A549 (cell line): ENCODE measurements around the gene MANF. TPM values are rescaled to one million over a fixed set of nuclear protein-coding genes. Genes with fewer than 3 reads are reported as not detected.

Source experiments
- ATAC-seq, 2 experiments: fragments of 200-7000 bp in 1 of 2; fragments of >200 bp in 1 of 2; cut with Nextera tagmentation in 1 of 2; cut with Tn5 transposase in 1 of 2; 3 replicates each; pipeline versions ENCODE4 v1.8.0 to v1.9.1; 2018 to 2020; ENCODE audit warnings: mild to moderate bottlenecking in 1 of 2, moderate library complexity in 1 of 2
- CTCF ChIA-PET: fragments of 300-600 bp; sonication (Branson Sonifier 250); formaldehyde crosslinking; extraction: SDS; loops from one replicate; lab custom pipeline; 2021; ENCODE audit warnings: antibody characterized with exemption, inconsistent platforms; lab: Yijun Ruan, JAX
- POLR2A ChIA-PET: fragments of 350-600 bp; formaldehyde crosslinking; extraction: SDS; loops from one replicate; lab custom pipeline; 2021; ENCODE audit warnings: antibody characterized with exemption, inconsistent platforms; lab: Yijun Ruan, JAX
- DNase-seq, 2 experiments: peaks; one replicate each; pipeline versions ENCODE4 v3.0.0 to v3.0.0-alpha.2; 2011 to 2016; ENCODE audit warnings: low read depth in 1 of 2, low spot score in 1 of 2
- FAIRE-seq: peaks from 2 replicates; lab custom pipeline; 2011; peaks lifted over from hg19 to GRCh38; lab: Jason Lieb, UNC
- H3K27ac ChIP-seq, 2 experiments: fragments of >200 bp; sonication (Bioruptor Twin); formaldehyde crosslinking; 3 replicates each; pipeline ENCODE4 v1.5.1; 2016 to 2017
- H3K4me1 ChIP-seq: fragments of >200 bp; sonication (Bioruptor Twin); formaldehyde crosslinking; 3 replicates; pipeline ENCODE4 v1.6.1; 2016
- H3K4me2 ChIP-seq: fragments of >200 bp; sonication (Bioruptor Twin); formaldehyde crosslinking; 3 replicates; pipeline ENCODE4 v1.6.1; 2016
- H3K4me3 ChIP-seq: fragments of >200 bp; sonication (Bioruptor Twin); formaldehyde crosslinking; 3 replicates; pipeline ENCODE4 v1.5.1; 2016
- H3K9me3 ChIP-seq: fragments of >200 bp; sonication (Bioruptor Twin); formaldehyde crosslinking; 3 replicates; pipeline ENCODE4 v1.6.1; 2016
- BHLHE40 ChIP-seq: IDR thresholded peaks from 2 replicates; pipeline ENCODE4 v1.6.1; 2012; ENCODE audit warnings: low read depth, low read length, inconsistent platforms
- CBX2 ChIP-seq: fragments of 200-600 bp; sonication (generic); IDR thresholded peaks from 2 replicates; pipeline ENCODE4 v1.6.1; 2016; ENCODE audit warnings: low read depth, mild to moderate bottlenecking, borderline replicate concordance
- CEBPB ChIP-seq, 2 experiments: fragments of >200 bp in 1 of 2; sonication (Bioruptor Twin) in 1 of 2; formaldehyde crosslinking in 1 of 2; IDR thresholded peaks; 2 replicates each; pipeline ENCODE4 v1.6.1; 2012 to 2016
- CHD2 ChIP-seq: fragments of 150-350 bp; IDR thresholded peaks from 2 replicates; pipeline ENCODE4 v1.6.1; 2014; ENCODE audit warnings: low read length; ENCODE audit not compliant: partially characterized antibody
- EP300 ChIP-seq, 2 experiments: fragments of >200 bp; sonication (Bioruptor Twin); formaldehyde crosslinking; IDR thresholded peaks; 2 replicates in 1 of 2; 3 replicates in 1 of 2; pipeline ENCODE4 v1.6.1; 2016 to 2017
- ESRRA ChIP-seq: fragments of 150-350 bp; IDR thresholded peaks from 2 replicates; pipeline ENCODE4 v1.6.1; 2014; ENCODE audit warnings: mild to moderate bottlenecking, low read length, borderline replicate concordance
- FOSL2 ChIP-seq, 2 experiments: fragments of 450-650 bp in 1 of 2; fragments of >200 bp in 1 of 2; sonication (Bioruptor Twin) in 1 of 2; formaldehyde crosslinking; IDR thresholded peaks; 2 replicates each; pipeline versions ENCODE4 v1.5.0 to v1.6.1; 2016 to 2020; ENCODE audit warnings: mild to moderate bottlenecking in 1 of 2, moderate library complexity in 1 of 2
- GATA3 ChIP-seq: IDR thresholded peaks from 2 replicates; pipeline ENCODE4 v1.6.1; 2012; ENCODE audit warnings: borderline replicate concordance
- HDAC2 ChIP-seq: fragments of 200-600 bp; sonication (generic); IDR thresholded peaks from 2 replicates; pipeline ENCODE4 v1.6.1; 2016
- HMGXB4 ChIP-seq: fragments of 250-450 bp; sonication (Bioruptor Pico); IDR thresholded peaks from 2 replicates; pipeline ENCODE4 v1.5.0; 2021; ENCODE audit warnings: mild to moderate bottlenecking, moderate library complexity, borderline replicate concordance
- HOXB13 ChIP-seq: fragments of 250-450 bp; sonication (Bioruptor Pico); IDR thresholded peaks from 2 replicates; pipeline ENCODE4 v1.5.0; 2020; ENCODE audit warnings: low read depth, mild to moderate bottlenecking, moderate library complexity
- JUN ChIP-seq, 2 experiments: fragments of >200 bp; sonication (Bioruptor Twin); formaldehyde crosslinking; IDR thresholded peaks; 2 replicates in 1 of 2; 3 replicates in 1 of 2; pipeline ENCODE4 v1.6.1; 2016 to 2017
- MAFK ChIP-seq: fragments of 450-650 bp; IDR thresholded peaks from 2 replicates; pipeline ENCODE4 v1.6.1; 2014; ENCODE audit not compliant: partially characterized antibody
- MAZ ChIP-seq: fragments of 150-350 bp; IDR thresholded peaks from 2 replicates; pipeline ENCODE4 v1.6.1; 2014; ENCODE audit warnings: antibody characterized with exemption, low read depth, low read length, borderline replicate concordance
- NFE2L2 ChIP-seq: fragments of 150-350 bp; conservative IDR thresholded peaks from 2 replicates; pipeline ENCODE4 v1.6.1; 2014; ENCODE audit warnings: low read length
- NPAS2 ChIP-seq: fragments of 250-450 bp; sonication (Bioruptor Pico); IDR thresholded peaks from 2 replicates; pipeline ENCODE4 v1.8.0; 2022; ENCODE audit warnings: mild to moderate bottlenecking, moderate library complexity, borderline replicate concordance
- NR3C1 ChIP-seq: fragments of >200 bp; sonication (Bioruptor Twin); formaldehyde crosslinking; IDR thresholded peaks from 3 replicates; pipeline ENCODE4 v1.6.1; 2017
- POLR2A ChIP-seq: IDR thresholded peaks from 2 replicates; pipeline ENCODE4 v1.6.1; 2012; ENCODE audit warnings: mild to moderate bottlenecking, low read length
- RARB ChIP-seq: fragments of 250-450 bp; sonication (Bioruptor Pico); IDR thresholded peaks from 2 replicates; pipeline ENCODE4 v1.8.0; 2021; ENCODE audit warnings: mild to moderate bottlenecking, moderate library complexity
- RCOR1 ChIP-seq: fragments of 150-350 bp; IDR thresholded peaks from 2 replicates; pipeline ENCODE4 v1.6.1; 2014; ENCODE audit warnings: antibody characterized with exemption, low read length, low read depth
- RFX5 ChIP-seq: fragments of 450-650 bp; IDR thresholded peaks from 2 replicates; pipeline ENCODE4 v1.7.1; 2014; ENCODE audit warnings: antibody characterized with exemption, mild to moderate bottlenecking, moderate library complexity
- RNF2 ChIP-seq: fragments of 200-600 bp; sonication (generic); IDR thresholded peaks from 2 replicates; pipeline ENCODE4 v1.6.1; 2016; ENCODE audit warnings: low read depth, mild to moderate bottlenecking, antibody characterized with exemption, moderate library complexity, borderline replicate concordance
- SMC3 ChIP-seq: fragments of >200 bp; sonication (Bioruptor Twin); formaldehyde crosslinking; IDR thresholded peaks from 3 replicates; pipeline ENCODE4 v1.6.1; 2018; ENCODE audit warnings: inconsistent platforms
- TP53 ChIP-seq: fragments of 250-450 bp; sonication (Bioruptor Pico); IDR thresholded peaks from 2 replicates; pipeline ENCODE4 v1.5.0; 2021; ENCODE audit warnings: mild to moderate bottlenecking, moderate library complexity
- USF2 ChIP-seq: fragments of 450-650 bp; IDR thresholded peaks from 2 replicates; pipeline ENCODE4 v1.6.1; 2014; ENCODE audit warnings: antibody characterized with exemption
- ZFP36 ChIP-seq: fragments of 450-650 bp; IDR thresholded peaks from 2 replicates; pipeline ENCODE4 v1.6.1; 2014; ENCODE audit warnings: borderline replicate concordance; ENCODE audit not compliant: partially characterized antibody
- ZNF302 ChIP-seq: fragments of 250-450 bp; sonication (Bioruptor Pico); IDR thresholded peaks from 2 replicates; pipeline ENCODE4 v1.9.0; 2021; ENCODE audit warnings: inconsistent platforms, mild to moderate bottlenecking, moderate library complexity
- WGBS: methylation state at CpG from one replicate; pipeline ENCODE4 v1.1.6; 2017; ENCODE audit errors: missing lambda C conversion rate; 5-methylcytosine and 5-hydroxymethylcytosine counted together
- polyA plus RNA-seq, 4 experiments: library from polyadenylated mRNA; depleted of rRNA in 3 of 4; stranded (reverse); fragments of >200 nt; fragmentation: RNase III in 1 of 4; extraction: RNeasy Plus Mini Kit Qiagen cat#74134 plus additional on column Dnase treatment in 1 of 4; gene quantifications; 2 replicates in 3 of 4; 3 replicates in 1 of 4; pipeline ENCODE4 v1.2.3, GENCODE V29; 2011 to 2017
- TF ChIP-seq, protein P1 (sequence below): fragments of >200 bp; sonication (Bioruptor Twin); formaldehyde crosslinking; IDR thresholded peaks from 3 replicates; pipeline ENCODE4 v1.5.1; 2016
- TF ChIP-seq, protein P2 (sequence below): IDR thresholded peaks from 2 replicates; pipeline ENCODE4 v1.6.1; 2012

MANF gene
- polyA plus RNA-seq, 2 of the 4 experiments (the other 2 are of a cell fraction) = 67.8 to 84.9 TPM

DNA sequence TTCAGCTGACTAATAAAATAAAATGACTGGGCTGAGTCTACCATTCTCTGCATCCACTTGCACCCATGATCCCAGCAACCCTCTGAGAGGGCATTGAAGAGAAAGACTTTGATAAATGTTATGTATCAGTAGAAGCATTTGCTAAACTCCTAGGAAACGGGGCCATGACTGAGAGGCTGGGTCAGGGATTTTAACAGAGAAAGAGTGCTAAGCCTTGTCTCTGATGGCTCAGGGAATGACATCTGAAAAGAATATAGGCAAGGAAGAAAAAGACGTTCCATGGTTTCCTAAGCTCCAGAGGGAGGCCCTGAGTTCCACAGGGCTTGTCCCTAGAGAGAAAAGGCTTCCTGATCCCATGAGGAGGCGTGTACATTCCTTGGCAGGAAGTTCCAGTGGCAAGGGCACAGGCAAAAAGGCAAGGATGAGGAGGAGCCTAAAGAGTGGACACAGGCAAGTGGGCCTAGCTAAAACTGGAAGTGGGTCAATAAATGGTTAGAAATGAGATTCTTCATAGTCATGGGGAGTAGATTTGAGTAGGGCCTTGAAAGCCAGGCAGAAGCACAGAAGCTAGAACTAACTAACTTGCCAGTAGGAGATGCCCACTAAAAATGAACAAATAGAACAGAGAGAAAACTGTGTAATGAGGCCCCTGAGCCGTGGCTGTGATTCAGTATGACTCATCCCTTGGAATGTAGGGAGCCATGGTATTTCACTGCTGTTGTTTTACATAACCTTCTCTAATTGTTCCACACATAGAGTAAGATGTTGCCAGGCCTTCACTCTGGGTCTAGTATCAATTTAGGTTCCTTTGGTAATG is 44.9 kb upstream of the MANF start (continued):
- TF ChIP-seq NPAS2 (CRISPR knock-in tag) (no peak), GATA3 (no peak), ESRRA (no peak), ZNF302 (CRISPR knock-in tag) (no peak), MAFK (no peak), ZFP36 (no peak), RNF2 (no peak), EP300 (IDR thresholded peaks at IDR 0.05) (no peak), RFX5 (no peak), CEBPB (IDR thresholded peaks at IDR 0.05) (peak in 1 of 2 experiments; percentile 64; a peak in 2 of 4 replicates), SMC3 (no peak), BHLHE40 (no peak), POLR2A (no peak), FOSL2 (IDR thresholded peaks at IDR 0.05) (peak; percentile 85), FOSL2 (CRISPR knock-in tag; IDR thresholded peaks at IDR 0.05) (peak; percentile 97)
- TF ChIP-seq, protein P1, sequence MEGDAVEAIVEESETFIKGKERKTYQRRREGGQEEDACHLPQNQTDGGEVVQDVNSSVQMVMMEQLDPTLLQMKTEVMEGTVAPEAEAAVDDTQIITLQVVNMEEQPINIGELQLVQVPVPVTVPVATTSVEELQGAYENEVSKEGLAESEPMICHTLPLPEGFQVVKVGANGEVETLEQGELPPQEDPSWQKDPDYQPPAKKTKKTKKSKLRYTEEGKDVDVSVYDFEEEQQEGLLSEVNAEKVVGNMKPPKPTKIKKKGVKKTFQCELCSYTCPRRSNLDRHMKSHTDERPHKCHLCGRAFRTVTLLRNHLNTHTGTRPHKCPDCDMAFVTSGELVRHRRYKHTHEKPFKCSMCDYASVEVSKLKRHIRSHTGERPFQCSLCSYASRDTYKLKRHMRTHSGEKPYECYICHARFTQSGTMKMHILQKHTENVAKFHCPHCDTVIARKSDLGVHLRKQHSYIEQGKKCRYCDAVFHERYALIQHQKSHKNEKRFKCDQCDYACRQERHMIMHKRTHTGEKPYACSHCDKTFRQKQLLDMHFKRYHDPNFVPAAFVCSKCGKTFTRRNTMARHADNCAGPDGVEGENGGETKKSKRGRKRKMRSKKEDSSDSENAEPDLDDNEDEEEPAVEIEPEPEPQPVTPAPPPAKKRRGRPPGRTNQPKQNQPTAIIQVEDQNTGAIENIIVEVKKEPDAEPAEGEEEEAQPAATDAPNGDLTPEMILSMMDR = no peak

DNA sequence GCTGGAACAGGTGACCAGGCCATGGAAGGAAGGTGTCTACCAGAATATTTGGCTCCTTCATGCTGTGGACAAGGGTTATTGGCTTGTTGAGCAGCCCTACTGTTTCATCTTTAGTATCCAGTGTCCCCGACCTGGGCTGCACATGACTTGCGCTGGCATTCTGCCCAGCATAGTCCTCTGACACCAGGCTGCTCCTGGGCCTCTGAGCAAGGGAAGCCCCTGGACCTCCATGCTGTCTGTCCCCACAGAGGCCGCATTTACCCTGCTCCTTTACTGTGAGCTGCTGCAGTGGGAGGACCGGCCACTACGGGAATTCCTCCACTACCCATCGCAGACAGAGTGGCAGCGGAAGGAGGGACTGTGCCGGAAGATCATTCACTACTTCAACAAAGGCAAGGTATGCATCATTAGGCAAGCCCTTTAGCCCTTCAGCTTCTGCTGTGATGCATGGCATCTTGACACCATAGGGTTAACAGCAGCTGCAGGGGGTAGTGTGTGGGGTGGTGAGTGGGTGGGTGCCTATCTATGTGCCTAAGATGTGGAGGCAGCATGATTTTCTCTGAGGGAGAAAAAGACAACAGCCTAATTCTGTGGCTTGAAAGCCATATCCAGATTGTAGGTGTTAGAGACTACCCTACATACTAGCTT is 44.0 kb upstream of the MANF start:
- ATAC-seq (peak; percentile 8 to 10; a peak in 2 of 6 replicates), DNase-seq (peak in 1 of 2 experiments; percentile 4), FAIRE-seq (no peak)
- Histone ChIP-seq H3K4me1 (peaks cover 38% of the 10 kb centered on the region), H3K9me3 (no peaks in the 10 kb centered on the region), H3K4me2 (peak overlapping the region; percentile 81), H3K4me3 (no peak overlapping the region), H3K27ac (peak overlapping the region; percentile 86 to 87)
- ChIA-PET POLR2A (no interaction called here), CTCF (interaction anchor here (0.8 to 1.6 kb wide), 2 partner anchors 31 to 48 kb away, joined by 4 to 6 read pairs; no protein-coding TSS in a partner anchor)
- 70% methylated on average over 2 of the region's 8 CpGs for WGBS
- no peak for TF ChIP-seq HDAC2

DNA sequence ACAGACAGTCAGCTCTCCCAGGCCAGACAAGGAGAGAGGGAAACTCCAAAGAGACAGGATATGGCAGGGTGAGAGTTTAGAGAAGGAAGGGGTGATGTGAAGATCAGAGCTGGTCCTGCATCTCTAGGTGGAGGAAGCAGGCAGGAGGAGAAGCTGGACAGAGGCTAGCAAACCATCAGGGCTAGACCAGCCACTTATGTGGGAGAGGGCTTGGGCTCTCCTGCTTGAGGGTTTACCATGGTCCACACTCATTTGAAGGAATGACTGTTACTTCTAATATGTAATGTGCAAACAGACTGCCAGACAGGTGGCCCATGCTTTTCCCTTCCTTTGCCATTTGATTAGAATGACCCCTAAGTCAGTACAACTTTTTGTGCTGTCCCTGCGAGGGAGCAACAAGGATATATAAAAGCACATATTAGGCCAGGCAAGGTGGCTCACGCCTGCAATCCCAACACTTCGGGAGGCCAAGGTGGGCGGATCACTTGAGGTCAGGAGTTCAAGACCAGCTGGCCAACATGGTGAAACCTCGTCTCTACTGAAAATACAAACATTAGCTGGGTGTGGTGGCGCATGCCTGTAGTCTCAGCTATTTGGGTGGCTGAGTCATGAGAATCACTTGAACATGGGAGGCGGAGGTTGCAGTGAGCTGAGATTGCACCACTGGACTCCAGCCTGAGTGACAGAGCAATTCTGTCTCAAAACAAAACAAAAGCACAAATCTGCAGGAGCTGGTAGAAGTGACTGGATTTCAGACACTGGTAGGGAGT is 41.0 kb upstream of the MANF start:
- Histone ChIP-seq H3K4me1 (peaks cover 38% of the 10 kb centered on the region), H3K4me3 (no peak overlapping the region), H3K4me2 (peak overlapping the region; percentile 52), H3K27ac (peak overlapping the region; percentile 69 to 87), H3K9me3 (no peaks in the 10 kb centered on the region)
- DNase-seq = peak in 1 of 2 experiments; percentile 83
- WGBS = 5% methylated on average over 7 of the region's 7 CpGs
- FAIRE-seq = no peak
- ChIA-PET POLR2A (no interaction called here), CTCF (interaction anchor here (1.1 kb wide), 1 partner anchor 14 kb away, joined by 3 read pairs; no protein-coding TSS in a partner anchor)
- ATAC-seq = peak in 1 of 2 experiments; percentile 81; a peak in 4 of 6 replicates
- no peak for TF ChIP-seq NFE2L2
- TF ChIP-seq FOSL2 (IDR thresholded peaks at IDR 0.05) = no peak
- peak; percentile 70 for TF ChIP-seq FOSL2 (CRISPR knock-in tag; IDR thresholded peaks at IDR 0.05)
- no peak for TF ChIP-seq NR3C1
- peak in 1 of 2 experiments; percentile 34; a peak in 1 of 5 replicates for TF ChIP-seq JUN (IDR thresholded peaks at IDR 0.05)
- no peak for TF ChIP-seq BHLHE40
- peak; percentile 84 for TF ChIP-seq MAFK
- TF ChIP-seq RARB (CRISPR knock-in tag) = peak; percentile 68
- no peak for TF ChIP-seq HOXB13
- peak in 1 of 2 experiments; percentile 82; a peak in 2 of 4 replicates for TF ChIP-seq CEBPB (IDR thresholded peaks at IDR 0.05)
- TF ChIP-seq RCOR1 = no peak
- TF ChIP-seq CHD2 = no peak
- TF ChIP-seq CBX2 = no peak
- TF ChIP-seq MAZ = no peak
- TF ChIP-seq EP300 (IDR thresholded peaks at IDR 0.05) = no peak; a peak in 1 of 5 replicates
- no peak for TF ChIP-seq USF2
- TF ChIP-seq HMGXB4 (CRISPR knock-in tag) = no peak
- TF ChIP-seq, protein P2, sequence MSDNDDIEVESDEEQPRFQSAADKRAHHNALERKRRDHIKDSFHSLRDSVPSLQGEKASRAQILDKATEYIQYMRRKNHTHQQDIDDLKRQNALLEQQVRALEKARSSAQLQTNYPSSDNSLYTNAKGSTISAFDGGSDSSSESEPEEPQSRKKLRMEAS = peak; percentile 66
- no peak for TF ChIP-seq TP53 (CRISPR knock-in tag)
